Gastrocnemius medialis (tissue), 4 donors: ENCODE data around the gene KLK13.

Experiments used
- CTCF ChIP-seq, 5 experiments: fragments of 450-650 bp in 3 of 5; fragments of 200-600 bp in 2 of 5; sonication (generic) in 2 of 5; IDR thresholded peaks in 4 of 5; conservative IDR thresholded peaks in 1 of 5; 1 replicate in 4 of 5; 2 replicates in 1 of 5; pipeline ENCODE4 v1.5.1; 2016 to 2019; ENCODE audit warnings: antibody characterized with exemption in 5 of 5, mild to moderate bottlenecking in 3 of 5, moderate library complexity in 3 of 5
- POLR2A ChIP-seq, 2 donors: fragments of 450-650 bp; IDR thresholded peaks; one replicate each; pipeline ENCODE4 v1.6.1; 2017; ENCODE audit warnings: antibody characterized with exemption in 2 of 2, mild to moderate bottlenecking in 2 of 2, moderate library complexity in 2 of 2

- no peak for TF ChIP-seq CTCF (IDR thresholded peaks at IDR 0.05 in 4 of 5, conservative IDR thresholded peaks at IDR 0.05 in 1 of 5)
- TF ChIP-seq POLR2A (IDR thresholded peaks at IDR 0.05): no peak
These were observed 16.6 kb upstream of the KLK13 start for GRCh38 chr19:51081476-51081875.
